NOMO-1 (cell line): ENCODE results near the gene STARD13.

Experiments
- DNase-seq, 2 experiments: peaks; one replicate each; lab custom pipeline; 2025; ENCODE audit not compliant: unreplicated experiment in 2 of 2; lab: John Stamatoyannopoulos, UW

The STARD13 gene

DNA sequence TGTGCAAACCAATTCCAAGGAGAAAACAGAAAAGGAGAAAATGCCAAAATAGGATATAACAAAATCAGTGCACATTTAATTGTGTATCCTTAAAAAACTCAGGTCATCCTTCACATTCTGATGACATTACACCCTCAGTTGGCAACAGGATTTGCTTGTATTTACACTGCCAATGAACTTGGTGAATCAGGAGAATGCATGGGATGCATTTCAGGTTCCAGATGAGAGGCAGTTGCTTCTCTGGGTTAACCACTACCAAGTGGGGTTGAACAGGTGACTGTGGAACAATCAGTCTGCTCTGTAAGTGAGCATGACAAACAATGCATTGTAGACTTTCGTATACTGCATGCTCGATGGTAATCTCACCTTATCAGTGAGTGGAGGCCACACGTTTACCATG is 79.1 kb downstream of the STARD13 start:
- no peak for DNase-seq

DNA sequence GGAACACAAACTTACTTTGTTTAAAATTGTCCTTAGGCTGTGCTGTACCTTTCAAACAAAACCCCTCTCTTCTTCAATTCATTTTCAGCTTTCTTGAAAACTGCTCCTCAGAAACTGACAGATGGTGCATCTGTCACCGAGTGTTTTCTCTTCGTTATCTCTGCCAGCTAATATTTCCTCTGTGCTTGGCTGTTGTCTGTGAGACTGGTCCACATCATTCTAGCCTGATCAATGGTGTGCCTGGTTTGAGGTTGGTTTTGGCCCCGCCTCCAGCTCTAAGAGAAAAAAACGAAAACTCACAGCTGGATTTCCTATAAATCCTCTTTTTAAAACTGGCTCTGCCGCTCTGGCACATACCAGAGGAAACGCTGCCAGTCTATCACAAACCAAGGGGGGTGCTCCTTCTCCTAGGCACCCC is 79.7 kb downstream of the STARD13 start:
- no peak for DNase-seq

DNA sequence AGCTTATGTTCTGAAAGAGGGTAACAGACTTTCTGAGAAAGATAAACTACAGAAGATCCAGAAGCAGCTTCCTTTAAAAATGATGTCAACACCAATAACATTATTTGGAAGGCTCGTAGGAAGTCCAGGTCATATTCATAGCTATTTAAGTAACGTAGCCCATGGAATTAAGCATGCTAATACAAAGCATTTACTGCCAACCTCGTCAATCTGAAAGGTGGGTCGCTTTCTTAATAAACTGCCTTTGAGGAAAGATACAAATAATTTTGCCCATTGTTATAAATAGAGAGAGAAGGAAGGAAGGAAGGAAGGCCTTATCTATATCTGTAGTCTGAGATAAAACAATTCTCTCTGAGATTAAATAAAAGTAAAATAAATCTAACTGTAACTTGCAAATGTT is 80.3 kb downstream of the STARD13 start:
- DNase-seq: no peak

- no peak for DNase-seq
Measured at GRCh38 chr13:33204130-33204927, 81.2 kb downstream of the STARD13 start.

GRCh38 chr13:33202644-33203169 is 82.8 kb downstream of the STARD13 start:
- DNase-seq: peak; percentile 24 to 31

- DNase-seq: no peak
Measured at GRCh38 chr13:33201659-33202058, 83.9 kb downstream of the STARD13 start.

- no peak for DNase-seq
Measured at GRCh38 chr13:33199289-33199850, 86.2 kb downstream of the STARD13 start.

- no peak for DNase-seq
Measured at GRCh38 chr13:33197541-33197971, 88.0 kb downstream of the STARD13 start.

GRCh38 chr13:33196767-33197166 is 88.8 kb downstream of the STARD13 start:
- no peak for DNase-seq

GRCh38 chr13:33195693-33196464 is 89.7 kb downstream of the STARD13 start:
- DNase-seq: no peak

DNA sequence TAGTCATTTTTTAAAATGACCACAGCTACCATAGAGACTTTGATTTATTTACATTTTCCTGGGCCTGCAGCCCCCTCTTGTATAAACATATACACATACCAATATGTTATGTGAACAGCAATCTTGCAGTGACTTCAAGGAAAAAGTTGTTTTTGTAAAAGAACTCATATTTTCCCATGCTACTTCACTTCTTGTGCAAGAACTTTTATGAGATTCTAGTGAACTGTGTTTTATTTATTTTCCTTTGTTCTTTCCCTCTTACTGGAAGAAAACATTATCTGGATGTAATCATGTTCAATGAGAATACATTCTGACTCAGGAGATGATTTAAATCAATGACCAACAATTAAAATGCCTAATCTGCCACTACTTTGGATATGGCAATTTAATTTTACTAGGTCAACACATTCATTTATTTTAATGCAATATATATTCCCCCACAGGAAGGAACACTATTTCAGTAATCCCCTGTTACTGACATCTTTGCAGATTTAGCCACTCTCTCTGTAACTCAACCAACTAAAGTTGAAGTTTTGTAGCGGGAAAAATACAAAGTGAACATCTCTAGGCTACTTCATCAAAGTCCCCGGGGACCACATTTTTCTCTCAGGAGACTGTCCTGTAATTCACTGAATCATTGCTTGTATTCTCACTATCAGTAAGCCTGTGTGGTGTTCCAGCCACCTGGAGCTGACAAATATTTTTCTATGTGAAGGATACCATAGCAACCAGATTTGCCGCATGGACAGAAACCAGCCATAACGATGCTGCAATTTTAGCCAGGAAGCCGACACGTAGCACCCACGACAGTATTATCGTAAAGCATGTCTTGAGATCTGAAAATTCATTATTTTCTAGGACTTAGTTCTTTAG is 90.5 kb downstream of the STARD13 start:
- no peak for DNase-seq

GRCh38 chr13:33193428-33193974 is 92.1 kb downstream of the STARD13 start:
- no peak for DNase-seq

GRCh38 chr13:33191425-33192210 is 93.9 kb downstream of the STARD13 start:
- no peak for DNase-seq

- no peak for DNase-seq
Measured at GRCh38 chr13:33189470-33189869, 96.1 kb downstream of the STARD13 start.

DNA sequence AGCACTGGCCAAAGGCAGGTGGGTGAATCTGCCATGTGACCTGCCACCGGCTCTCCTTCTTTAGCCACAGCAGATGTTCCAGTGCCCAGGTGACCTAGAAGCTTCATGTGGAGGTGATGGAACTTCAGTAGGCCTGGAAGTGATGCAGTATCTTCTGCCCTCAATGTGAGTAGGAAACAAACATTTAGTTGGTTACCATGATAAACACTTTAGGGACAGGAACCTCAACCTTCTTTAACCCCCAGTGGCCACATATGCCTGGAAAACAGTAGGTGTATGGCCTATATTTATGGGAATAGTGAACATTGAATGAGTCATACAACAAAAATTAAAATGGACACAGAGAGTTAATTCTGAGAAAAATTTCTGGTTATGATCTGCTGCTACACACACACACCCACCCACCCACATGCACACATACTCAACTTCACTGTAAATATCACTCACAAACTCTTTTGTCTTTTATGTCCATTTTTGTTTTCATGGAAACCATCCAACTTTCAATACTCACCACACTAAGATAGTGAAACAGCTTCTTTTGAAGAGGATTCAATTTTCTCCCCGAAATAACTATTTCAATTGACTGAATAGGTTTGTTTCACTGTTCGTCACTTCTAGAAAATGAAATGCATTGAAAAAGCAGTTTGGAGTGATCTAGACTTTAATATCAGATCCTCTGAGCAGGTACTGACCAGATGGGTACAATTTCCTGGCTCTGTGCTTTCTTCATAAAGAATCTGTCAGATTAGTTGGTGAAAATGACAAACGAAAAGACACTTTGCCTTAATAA is 97.3 kb downstream of the STARD13 start:
- no peak for DNase-seq

DNA sequence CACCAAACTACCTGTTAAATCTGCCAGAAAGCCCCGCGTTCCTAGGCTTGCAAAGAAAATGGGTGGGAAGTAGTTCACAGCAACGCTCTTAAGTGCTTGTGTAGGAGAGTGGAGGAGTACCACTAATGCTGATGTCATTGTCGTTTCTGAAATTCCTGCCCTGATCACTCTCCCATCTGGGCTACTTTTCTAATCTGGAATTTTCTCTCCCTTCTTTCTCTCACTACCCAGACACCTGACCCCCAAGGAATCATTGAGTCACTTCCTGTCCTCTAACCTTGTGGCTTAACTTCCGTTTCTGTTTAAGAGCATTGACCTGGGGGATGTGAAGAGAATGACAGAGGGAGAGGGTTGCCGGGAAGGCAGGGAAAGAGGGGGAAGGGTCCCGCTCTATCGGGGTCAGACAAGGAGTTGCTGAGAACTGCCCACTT is 98.7 kb downstream of the STARD13 start:
- peak in 1 of 2 experiments; percentile 28 for DNase-seq

DNA sequence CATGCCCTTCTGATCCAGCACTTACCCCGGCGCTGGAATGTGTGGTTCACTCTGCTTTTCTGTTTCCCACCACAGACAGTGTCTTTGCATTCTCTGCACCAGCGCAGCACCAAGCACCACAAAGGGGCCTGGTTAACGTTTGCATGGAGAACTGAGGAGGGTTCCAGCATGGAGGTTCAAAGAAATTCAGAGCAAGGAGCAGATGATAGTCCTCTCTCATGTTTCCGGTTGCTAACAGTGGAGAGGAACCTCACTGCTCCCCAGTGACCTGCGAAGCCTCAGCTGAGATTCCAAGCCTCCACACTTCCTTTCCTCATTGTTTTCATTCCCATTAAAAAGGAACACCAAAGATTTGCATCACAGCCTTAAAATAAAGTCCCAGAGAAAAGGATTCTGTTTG is 99.7 kb downstream of the STARD13 start:
- no peak for DNase-seq

DNA sequence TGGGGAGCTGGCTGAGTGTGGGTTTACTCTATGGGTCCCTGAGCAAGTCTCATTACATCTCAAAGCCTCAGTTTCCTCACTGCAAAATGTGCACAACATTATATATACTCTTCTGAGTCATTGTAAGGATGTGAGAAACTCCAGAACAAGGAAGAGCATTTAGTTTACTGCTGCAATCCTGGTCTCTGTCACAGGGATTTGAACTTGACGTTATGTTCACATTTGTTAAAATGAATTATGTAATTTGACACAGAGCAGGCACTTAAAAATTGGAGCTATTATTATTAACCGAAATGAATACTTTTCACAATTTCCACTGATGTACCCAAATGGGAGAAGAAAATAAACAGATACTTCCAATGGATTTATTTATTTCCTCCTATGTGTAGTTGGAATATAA is 101.0 kb downstream of the STARD13 start:
- DNase-seq: no peak

DNA sequence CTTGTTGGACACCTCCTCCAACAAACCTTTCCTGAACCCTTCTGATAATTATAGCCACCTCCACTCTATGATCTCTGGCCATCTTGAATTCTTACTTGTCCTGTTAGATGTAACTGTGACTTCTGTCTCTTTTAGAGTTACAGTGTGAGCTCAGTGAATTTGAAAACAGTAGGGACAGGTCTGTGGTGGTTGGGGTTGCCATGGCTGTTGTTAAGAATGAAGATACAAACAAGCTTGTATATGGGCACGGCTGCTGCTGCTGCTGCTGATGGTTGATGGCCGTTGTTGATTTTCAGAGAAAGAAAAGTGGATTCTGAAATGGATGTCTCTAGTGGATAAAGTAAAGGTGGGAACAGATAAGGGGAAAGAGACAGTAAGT is 101.5 kb downstream of the STARD13 start:
- no peak for DNase-seq
